Breast epithelium (tissue), 4 donors: ENCODE measurements around the gene LTF. TPM values are rescaled to one million over a fixed set of nuclear protein-coding genes. Genes with fewer than 3 reads are reported as not detected.
A peak's percentile ranks its signal among the peaks of the same experiment; 100 is the strongest.
"Not testable (repeated sequence)": the region's sequence is repeated elsewhere in the genome, so short reads cannot be mapped to it uniquely, and the experiment has no call there.

Source experiments
- DNase-seq, 2 donors: peaks; one replicate each; pipeline ENCODE4 v3.0.0-alpha.2; 2019; ENCODE audit warnings: low spot score in 2 of 2
- H3K27ac ChIP-seq, 2 donors: fragments of 200-600 bp; sonication (generic) in 1 of 2; one replicate each; pipeline ENCODE4 v1.5.1; 2016 to 2019; ENCODE audit warnings: mild to moderate bottlenecking in 1 of 2
- H3K27me3 ChIP-seq, 2 donors: fragments of 200-600 bp; sonication (generic) in 1 of 2; one replicate each; pipeline versions ENCODE4 v1.5.1 to v1.6.0; 2017 to 2019; ENCODE audit warnings: control low read depth in 1 of 2, mild to moderate bottlenecking in 1 of 2
- H3K36me3 ChIP-seq: fragments of 200-600 bp; one replicate; pipeline ENCODE4 v1.5.1; 2019
- H3K4me1 ChIP-seq, 2 donors: fragments of 200-600 bp; sonication (generic); one replicate each; pipeline ENCODE4 v1.5.1; 2016 to 2019; ENCODE audit warnings: control low read depth in 1 of 2
- H3K4me3 ChIP-seq, 3 donors: fragments of 200-600 bp; sonication (generic); 1 replicate in 2 of 3; 2 replicates in 1 of 3; pipeline ENCODE4 v1.5.1; 2016 to 2019; ENCODE audit warnings: mild to moderate bottlenecking in 3 of 3, moderate library complexity in 2 of 3
- H3K9me3 ChIP-seq, 2 donors: fragments of 200-600 bp; sonication (generic) in 1 of 2; one replicate each; pipeline ENCODE4 v1.5.1; 2016 to 2019; ENCODE audit warnings: control low read depth in 1 of 2
- POLR2A ChIP-seq: fragments of 450-650 bp; IDR thresholded peaks from one replicate; pipeline ENCODE4 v1.6.1; 2016; ENCODE audit warnings: antibody characterized with exemption, mild to moderate bottlenecking, moderate library complexity
- POLR2AphosphoS5 ChIP-seq, 3 donors: sonication (generic); formaldehyde crosslinking; IDR thresholded peaks; one replicate each; pipeline ENCODE4 v1.6.1; 2017; ENCODE audit warnings: antibody characterized with exemption in 3 of 3
- intact Hi-C: fragments of 100-400 bp; cut with DNase I; formaldehyde crosslinking; loops from one replicate; pipeline ENCODE4 v1.15.1; 2023; ENCODE audit warnings: low total_unique reads
- total RNA-seq, 3 donors: library from RNA; depleted of rRNA; stranded (reverse); fragments of >200 nt; gene quantifications; one replicate each; pipeline ENCODE4 v1.1.0, GENCODE V29; 2016
- TF ChIP-seq, protein P1 (sequence below), 3 donors: fragments of 450-650 bp; IDR thresholded peaks; one replicate each; pipeline ENCODE4 v1.5.1; 2016 to 2017; ENCODE audit warnings: antibody characterized with exemption in 3 of 3, mild to moderate bottlenecking in 3 of 3, moderate library complexity in 3 of 3

LTF gene
- total RNA-seq, 3 donors from 2014 or later = 78.7 to 282 (median 190) TPM

DNA sequence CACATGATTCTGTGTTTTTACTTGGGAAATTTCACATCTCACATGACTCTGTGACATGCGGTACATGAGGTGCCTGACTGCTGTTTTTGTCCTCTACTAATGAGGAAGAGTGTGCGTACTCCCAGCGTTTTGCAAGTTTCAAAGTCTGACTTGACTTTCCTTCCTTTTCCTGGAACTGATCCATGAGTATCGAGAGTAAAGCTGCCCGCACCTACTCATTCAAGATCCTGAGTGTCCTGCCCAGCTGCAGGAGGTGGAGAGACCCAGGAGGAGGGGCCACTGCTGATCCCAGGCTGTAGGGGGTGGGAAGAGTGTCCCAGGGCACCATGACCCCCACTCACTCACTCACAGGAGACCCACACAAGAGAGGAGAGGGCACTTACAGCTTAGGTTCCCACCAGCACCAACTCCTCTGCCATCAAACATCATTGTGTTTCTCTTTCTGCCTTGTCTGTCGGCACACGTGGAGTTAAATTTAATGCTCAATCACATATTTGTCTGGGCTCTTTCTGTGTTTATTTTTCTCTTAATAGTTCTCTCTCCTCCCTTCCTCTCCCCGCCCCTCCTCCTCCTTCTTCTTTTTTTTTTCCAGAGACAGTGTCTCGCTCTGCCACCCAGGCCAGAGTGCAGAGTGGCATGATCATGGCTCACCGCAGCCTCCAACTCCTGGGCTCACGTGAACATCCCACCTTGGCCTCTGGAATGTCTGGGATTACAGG is 59.2 kb downstream of the LTF start:
- Histone ChIP-seq H3K4me1 (no peaks in the 10 kb centered on the region), H3K9me3 (no peaks in the 10 kb centered on the region), H3K4me3 (peak overlapping the region in 1 of 3 donors; percentile 27), H3K36me3 (no peaks in the 10 kb centered on the region), H3K27me3 (peaks cover 0 to 7% of the 10 kb centered on the region in 2 donors), H3K27ac (peak overlapping the region; percentile 11 to 84)
- TF ChIP-seq, protein P1, sequence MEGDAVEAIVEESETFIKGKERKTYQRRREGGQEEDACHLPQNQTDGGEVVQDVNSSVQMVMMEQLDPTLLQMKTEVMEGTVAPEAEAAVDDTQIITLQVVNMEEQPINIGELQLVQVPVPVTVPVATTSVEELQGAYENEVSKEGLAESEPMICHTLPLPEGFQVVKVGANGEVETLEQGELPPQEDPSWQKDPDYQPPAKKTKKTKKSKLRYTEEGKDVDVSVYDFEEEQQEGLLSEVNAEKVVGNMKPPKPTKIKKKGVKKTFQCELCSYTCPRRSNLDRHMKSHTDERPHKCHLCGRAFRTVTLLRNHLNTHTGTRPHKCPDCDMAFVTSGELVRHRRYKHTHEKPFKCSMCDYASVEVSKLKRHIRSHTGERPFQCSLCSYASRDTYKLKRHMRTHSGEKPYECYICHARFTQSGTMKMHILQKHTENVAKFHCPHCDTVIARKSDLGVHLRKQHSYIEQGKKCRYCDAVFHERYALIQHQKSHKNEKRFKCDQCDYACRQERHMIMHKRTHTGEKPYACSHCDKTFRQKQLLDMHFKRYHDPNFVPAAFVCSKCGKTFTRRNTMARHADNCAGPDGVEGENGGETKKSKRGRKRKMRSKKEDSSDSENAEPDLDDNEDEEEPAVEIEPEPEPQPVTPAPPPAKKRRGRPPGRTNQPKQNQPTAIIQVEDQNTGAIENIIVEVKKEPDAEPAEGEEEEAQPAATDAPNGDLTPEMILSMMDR (IDR thresholded peaks at IDR 0.05) = no peak
- TF ChIP-seq POLR2AphosphoS5 (IDR thresholded peaks at IDR 0.05) = peak in 1 of 3 donors; percentile 56
- DNase-seq = no peak
- intact Hi-C loops = no loop called here

DNA sequence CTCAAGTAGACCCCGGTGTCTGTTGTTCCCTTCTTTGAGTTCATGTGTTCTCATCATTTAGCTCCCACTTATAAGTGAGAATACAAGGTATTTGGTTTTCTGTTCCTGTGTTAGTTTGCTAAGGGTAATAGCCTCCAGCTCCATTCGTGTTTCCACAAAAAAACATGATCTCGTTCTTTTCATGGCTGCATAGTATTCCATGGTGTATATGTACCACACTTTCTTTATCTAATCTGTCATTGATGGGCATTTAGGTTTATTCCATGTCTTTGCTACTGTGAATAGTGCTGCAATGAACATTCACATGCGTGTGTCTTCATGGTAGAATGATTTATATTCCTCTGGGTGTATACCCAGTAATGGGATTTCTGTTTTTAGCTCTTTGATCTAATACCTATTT is 61.8 kb downstream of the LTF start:
- H3K4me1 ChIP-seq, H3K36me3 ChIP-seq, H3K4me3 ChIP-seq, H3K9me3 ChIP-seq, intact Hi-C loops, DNase-seq, H3K27me3 ChIP-seq, H3K27ac ChIP-seq: not testable (repeated sequence)

DNA sequence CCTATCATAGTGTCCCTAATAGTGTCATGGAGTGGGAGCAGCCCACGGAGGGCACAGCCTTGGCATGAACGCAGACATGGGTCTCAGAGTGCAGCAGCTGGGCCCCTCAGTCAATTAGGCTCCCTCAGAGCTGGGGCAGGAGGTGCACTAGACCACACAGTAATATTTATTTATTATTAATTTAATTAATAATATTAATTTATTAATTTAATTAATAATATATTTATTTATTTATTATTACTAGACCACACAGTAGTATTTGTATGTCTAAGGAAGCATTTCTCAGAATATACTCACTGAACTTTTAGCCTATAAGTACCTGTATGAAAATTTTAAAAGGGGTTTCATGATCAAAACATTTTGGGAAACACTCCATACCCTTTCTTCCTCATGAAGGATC is 63.1 kb downstream of the LTF start:
- TF ChIP-seq POLR2A = no peak
- no peak for TF ChIP-seq POLR2AphosphoS5 (IDR thresholded peaks at IDR 0.05)
- TF ChIP-seq, protein P1 (IDR thresholded peaks at IDR 0.05) = no peak
- intact Hi-C loops = no loop called here
- no peaks in the 10 kb centered on the region for H3K4me1 ChIP-seq
- H3K27ac ChIP-seq = no peak overlapping the region
- no peak for DNase-seq
- H3K27me3 ChIP-seq = no peaks in the 10 kb centered on the region
- H3K4me3 ChIP-seq = no peak overlapping the region
- H3K9me3 ChIP-seq = no peaks in the 10 kb centered on the region
- H3K36me3 ChIP-seq = no peaks in the 10 kb centered on the region

DNA sequence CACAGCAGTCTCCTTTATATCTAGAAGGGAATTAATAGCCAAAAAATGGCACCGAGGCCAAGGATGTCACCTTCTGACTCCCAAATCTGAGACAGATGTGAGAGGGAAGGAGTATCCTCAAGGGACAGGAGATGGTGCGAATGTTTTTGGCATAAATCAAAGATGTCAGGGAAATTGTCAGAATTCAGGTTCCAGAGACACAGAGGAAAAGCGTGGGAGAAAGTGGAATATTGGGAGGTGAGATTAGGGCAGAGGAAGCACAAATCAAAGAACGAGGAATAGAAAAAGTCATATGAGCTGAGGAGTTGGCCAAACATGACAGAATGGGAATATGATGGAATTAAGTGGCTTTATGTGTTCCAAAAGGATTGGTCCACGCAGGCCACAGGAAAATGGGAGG is 63.9 kb downstream of the LTF start:
- TF ChIP-seq, protein P1 (IDR thresholded peaks at IDR 0.05) = no peak
- TF ChIP-seq POLR2AphosphoS5 (IDR thresholded peaks at IDR 0.05) = no peak
- TF ChIP-seq POLR2A = no peak
- Histone ChIP-seq H3K4me1 (no peaks in the 10 kb centered on the region), H3K9me3 (no peaks in the 10 kb centered on the region), H3K27ac (no peak overlapping the region), H3K27me3 (no peaks in the 10 kb centered on the region), H3K4me3 (no peak overlapping the region), H3K36me3 (no peaks in the 10 kb centered on the region)
- DNase-seq = no peak
- intact Hi-C loops = no loop called here

DNA sequence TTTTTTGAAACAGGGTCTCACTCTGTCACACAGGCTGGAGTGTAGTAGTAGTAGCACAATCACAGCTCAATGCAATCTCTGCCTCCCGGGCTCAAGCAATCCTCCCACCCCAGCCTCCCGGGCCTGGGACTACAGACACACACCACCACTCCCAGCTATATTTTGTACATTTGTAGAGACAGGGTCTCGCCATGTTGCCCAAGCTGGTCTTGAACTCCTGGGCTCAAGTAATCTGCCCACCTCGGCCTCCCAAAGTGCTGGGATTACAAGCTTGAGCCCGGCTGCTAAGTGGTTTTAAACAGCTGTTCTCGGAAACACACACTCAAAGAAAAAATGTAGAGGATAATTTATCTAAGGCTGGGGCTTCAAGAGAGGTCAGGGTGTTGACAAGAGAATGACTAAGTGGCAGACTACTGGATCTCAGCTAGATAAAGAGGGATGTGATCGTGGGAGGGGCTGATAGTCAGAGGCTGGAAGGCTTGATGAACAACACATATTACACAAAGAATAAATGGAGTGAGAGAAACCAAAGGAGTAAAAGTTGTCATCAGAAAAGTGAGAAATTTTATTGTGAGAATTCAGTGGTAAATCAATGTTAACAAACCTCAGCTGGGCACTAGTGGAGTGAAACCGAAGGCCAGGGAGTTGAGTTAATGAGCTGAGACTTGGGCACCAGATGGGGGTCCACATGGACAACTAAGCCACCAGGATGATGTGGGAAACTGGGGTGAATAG is 64.5 kb downstream of the LTF start:
- Histone ChIP-seq H3K9me3 (no peaks in the 10 kb centered on the region), H3K4me1 (no peaks in the 10 kb centered on the region), H3K4me3 (no peak overlapping the region), H3K27me3 (no peaks in the 10 kb centered on the region), H3K36me3 (no peaks in the 10 kb centered on the region), H3K27ac (no peak overlapping the region)
- no peak for DNase-seq
- TF ChIP-seq POLR2AphosphoS5 (IDR thresholded peaks at IDR 0.05) (no peak), POLR2A (no peak)
- TF ChIP-seq, protein P1 (IDR thresholded peaks at IDR 0.05) = no peak
- intact Hi-C loops = no loop called here
